Parathyroid adenoma (tissue), 2 donors: ENCODE data around the gene GBA2.

Experiments used
- H2AFZ ChIP-seq: fragments of 300-600 bp; sonication (generic); one replicate; pipeline ENCODE4 v1.7.0; 2017; ENCODE audit warnings: antibody characterized with exemption, mild to moderate bottlenecking
- H3K27ac ChIP-seq: fragments of 300-600 bp; sonication (generic); one replicate; pipeline ENCODE4 v1.7.0; 2017
- H3K27me3 ChIP-seq: fragments of 300-600 bp; sonication (generic); one replicate; pipeline ENCODE4 v1.7.0; 2017; ENCODE audit warnings: low read length; ENCODE audit not compliant: control insufficient read depth, insufficient read depth
- H3K36me3 ChIP-seq: fragments of 300-600 bp; sonication (generic); one replicate; pipeline ENCODE4 v1.7.0; 2017; ENCODE audit warnings: low read length; ENCODE audit not compliant: control insufficient read depth, insufficient read depth
- H3K4me1 ChIP-seq: fragments of 300-600 bp; sonication (generic); one replicate; pipeline ENCODE4 v1.7.0; 2017; ENCODE audit warnings: control low read depth
- H3K4me2 ChIP-seq: fragments of 300-600 bp; sonication (generic); one replicate; pipeline ENCODE4 v1.7.0; 2017; ENCODE audit warnings: low read length
- H3K4me3 ChIP-seq: fragments of 300-600 bp; sonication (generic); one replicate; pipeline ENCODE4 v1.7.0; 2017; ENCODE audit warnings: low read depth, low read length
- H3K79me2 ChIP-seq: fragments of 300-600 bp; sonication (generic); one replicate; pipeline ENCODE4 v1.7.0; 2017; ENCODE audit warnings: control low read depth
- H3K9ac ChIP-seq: fragments of 300-600 bp; sonication (generic); one replicate; pipeline ENCODE4 v1.7.0; 2017; ENCODE audit warnings: mild to moderate bottlenecking
- H3K9me3 ChIP-seq: fragments of 300-600 bp; sonication (generic); one replicate; pipeline ENCODE4 v1.7.0; 2017; ENCODE audit warnings: low read length; ENCODE audit not compliant: control insufficient read depth
- TF ChIP-seq, protein P1 (sequence below): fragments of 300-600 bp; sonication (generic); IDR thresholded peaks from one replicate; pipeline ENCODE4 v1.7.0; 2017; ENCODE audit warnings: antibody characterized with exemption, mild to moderate bottlenecking
- donor health status: primary hyperparathyroidism.

Gene GBA2

DNA sequence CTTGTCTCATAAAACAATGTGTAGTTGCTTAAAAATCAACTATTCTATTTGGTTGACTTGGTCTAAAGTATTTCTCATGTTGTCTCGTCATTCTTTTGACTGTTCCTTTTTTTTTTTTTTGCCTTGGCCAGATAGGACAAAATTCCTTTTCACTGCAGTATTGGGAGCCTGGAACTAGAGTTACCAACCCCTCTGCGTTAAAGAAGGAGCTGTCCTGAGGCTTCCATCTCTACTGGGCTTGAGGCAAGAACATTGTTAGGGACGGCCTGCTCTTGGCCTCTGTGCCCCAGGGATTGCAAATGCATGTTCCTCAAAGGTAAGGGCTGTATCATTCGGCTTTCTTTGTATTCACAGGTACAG is 41.0 kb upstream of the GBA2 start:
- H3K9me3 ChIP-seq = no peaks in the 10 kb centered on the region
- no peak overlapping the region for H3K4me3 ChIP-seq
- TF ChIP-seq, protein P1, sequence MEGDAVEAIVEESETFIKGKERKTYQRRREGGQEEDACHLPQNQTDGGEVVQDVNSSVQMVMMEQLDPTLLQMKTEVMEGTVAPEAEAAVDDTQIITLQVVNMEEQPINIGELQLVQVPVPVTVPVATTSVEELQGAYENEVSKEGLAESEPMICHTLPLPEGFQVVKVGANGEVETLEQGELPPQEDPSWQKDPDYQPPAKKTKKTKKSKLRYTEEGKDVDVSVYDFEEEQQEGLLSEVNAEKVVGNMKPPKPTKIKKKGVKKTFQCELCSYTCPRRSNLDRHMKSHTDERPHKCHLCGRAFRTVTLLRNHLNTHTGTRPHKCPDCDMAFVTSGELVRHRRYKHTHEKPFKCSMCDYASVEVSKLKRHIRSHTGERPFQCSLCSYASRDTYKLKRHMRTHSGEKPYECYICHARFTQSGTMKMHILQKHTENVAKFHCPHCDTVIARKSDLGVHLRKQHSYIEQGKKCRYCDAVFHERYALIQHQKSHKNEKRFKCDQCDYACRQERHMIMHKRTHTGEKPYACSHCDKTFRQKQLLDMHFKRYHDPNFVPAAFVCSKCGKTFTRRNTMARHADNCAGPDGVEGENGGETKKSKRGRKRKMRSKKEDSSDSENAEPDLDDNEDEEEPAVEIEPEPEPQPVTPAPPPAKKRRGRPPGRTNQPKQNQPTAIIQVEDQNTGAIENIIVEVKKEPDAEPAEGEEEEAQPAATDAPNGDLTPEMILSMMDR = no peak
- H3K79me2 ChIP-seq = no peaks in the 10 kb centered on the region
- H3K27me3 ChIP-seq = no peaks in the 10 kb centered on the region
- H3K27ac ChIP-seq = no peak overlapping the region
- H3K9ac ChIP-seq = no peak overlapping the region
- no peaks in the 10 kb centered on the region for H3K4me1 ChIP-seq
- H3K36me3 ChIP-seq = no peaks in the 10 kb centered on the region
- H3K4me2 ChIP-seq = no peak overlapping the region
- H2AFZ ChIP-seq = no peak overlapping the region

GRCh38 chr9:35789541-35789940 is 40.5 kb upstream of the GBA2 start:
- Histone ChIP-seq H3K27me3 (no peaks in the 10 kb centered on the region), H3K36me3 (no peaks in the 10 kb centered on the region), H3K4me2 (no peak overlapping the region), H3K9me3 (no peaks in the 10 kb centered on the region), H3K4me1 (no peaks in the 10 kb centered on the region), H3K27ac (no peak overlapping the region), H3K79me2 (no peaks in the 10 kb centered on the region), H2AFZ (no peak overlapping the region), H3K9ac (no peak overlapping the region), H3K4me3 (no peak overlapping the region)
- TF ChIP-seq, protein P1 = no peak

DNA sequence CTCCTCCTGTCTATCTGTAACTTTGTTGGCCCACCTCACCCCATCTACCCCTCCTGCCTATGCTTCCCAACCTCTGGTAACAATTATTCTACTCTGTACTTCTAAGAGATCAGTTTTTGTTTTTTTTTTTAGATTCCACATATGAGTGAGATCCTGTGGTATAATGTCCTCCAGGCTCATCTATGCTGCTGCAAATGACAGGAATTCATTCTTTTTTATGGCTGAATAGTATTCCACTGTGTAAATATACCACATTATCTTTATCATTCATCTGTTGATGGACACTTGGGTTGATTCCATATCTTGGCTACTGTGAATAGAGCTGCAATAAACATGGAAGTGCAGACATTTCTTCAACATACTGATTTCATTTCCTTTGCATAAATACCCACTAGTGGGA is 34.4 kb upstream of the GBA2 start:
- no peaks in the 10 kb centered on the region for H3K27me3 ChIP-seq
- no peak overlapping the region for H3K4me3 ChIP-seq

DNA sequence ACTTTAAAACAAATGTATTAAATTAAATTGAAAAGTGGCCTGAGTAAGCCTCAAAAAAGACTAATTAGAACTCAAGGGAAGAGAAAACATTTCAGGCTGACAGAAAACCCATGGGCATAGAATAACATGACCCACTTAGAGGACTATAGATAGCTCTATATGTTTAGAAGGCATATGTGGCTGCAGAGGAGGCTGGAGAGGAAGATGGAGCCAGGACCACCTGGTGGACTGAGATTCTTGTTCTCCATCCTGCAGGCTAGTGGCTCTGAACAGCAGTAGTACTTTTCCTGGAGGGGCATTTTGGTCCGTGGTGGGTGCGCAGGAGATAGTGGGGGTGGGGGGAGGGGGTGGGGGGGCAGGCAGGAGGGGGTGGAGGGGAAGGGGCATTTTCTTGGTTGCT is 32.0 kb upstream of the GBA2 start:
- Histone ChIP-seq H3K9ac (no peak overlapping the region), H3K27ac (no peak overlapping the region), H3K4me1 (no peaks in the 10 kb centered on the region), H3K27me3 (no peaks in the 10 kb centered on the region), H3K4me3 (no peak overlapping the region), H3K9me3 (no peaks in the 10 kb centered on the region), H2AFZ (no peak overlapping the region), H3K4me2 (no peak overlapping the region), H3K79me2 (no peaks in the 10 kb centered on the region), H3K36me3 (no peaks in the 10 kb centered on the region)
- TF ChIP-seq, protein P1 = no peak

More for the DNA sequence above, 34.4 kb upstream of the GBA2 start:
- no peak overlapping the region for H3K4me2 ChIP-seq
- H2AFZ ChIP-seq = no peak overlapping the region
- H3K27ac ChIP-seq = no peak overlapping the region
- TF ChIP-seq, protein P1 = no peak
- no peaks in the 10 kb centered on the region for H3K36me3 ChIP-seq
- no peaks in the 10 kb centered on the region for H3K9me3 ChIP-seq
- no peaks in the 10 kb centered on the region for H3K4me1 ChIP-seq
- no peaks in the 10 kb centered on the region for H3K79me2 ChIP-seq
- no peak overlapping the region for H3K9ac ChIP-seq

GRCh38 chr9:35778496-35778895 is 29.5 kb upstream of the GBA2 start:
- no peak overlapping the region for H3K27ac ChIP-seq
- H3K4me3 ChIP-seq = no peak overlapping the region
- TF ChIP-seq, protein P1 = no peak
- no peaks in the 10 kb centered on the region for H3K36me3 ChIP-seq
- H3K79me2 ChIP-seq = no peaks in the 10 kb centered on the region
- no peak overlapping the region for H2AFZ ChIP-seq
- H3K4me2 ChIP-seq = no peak overlapping the region
- H3K9ac ChIP-seq = no peak overlapping the region
- H3K27me3 ChIP-seq = no peaks in the 10 kb centered on the region
- no peaks in the 10 kb centered on the region for H3K9me3 ChIP-seq
- H3K4me1 ChIP-seq = no peaks in the 10 kb centered on the region
